HepG2 (cell line): Measurements from ENCODE around the gene ENG. TPM values are rescaled to one million over a fixed set of nuclear protein-coding genes. Genes with fewer than 3 reads are reported as not detected.

ENCODE experiments used
- ARID2 ChIP-seq: sonication (generic); formaldehyde crosslinking; IDR thresholded peaks from 2 replicates; pipeline ENCODE4 v1.8.1; 2022; ENCODE audit warnings: mild to moderate bottlenecking, missing genetic modification reagents, borderline replicate concordance
- ARNT2 ChIP-seq: sonication (generic); formaldehyde crosslinking; IDR thresholded peaks from 2 replicates; pipeline ENCODE4 v1.8.0; 2022; ENCODE audit warnings: mild to moderate bottlenecking, low read depth, missing genetic modification reagents, moderate library complexity
- CBX2 ChIP-seq, 2 experiments: fragments of 200-600 bp in 1 of 2; sonication (generic); formaldehyde crosslinking in 1 of 2; IDR thresholded peaks; 2 replicates each; pipeline versions ENCODE4 v1.7.0 to v1.8.1; 2018 to 2022; ENCODE audit warnings: low read depth in 2 of 2, low read length in 1 of 2, mild to moderate bottlenecking in 1 of 2, missing genetic modification reagents in 1 of 2
- ELF3 ChIP-seq: IDR thresholded peaks from 2 replicates; pipeline ENCODE4 v1.6.1; 2016; ENCODE audit warnings: missing genetic modification reagents, missing compliant biosample characterization
- GABPA ChIP-seq, 2 experiments: IDR thresholded peaks; 2 replicates each; pipeline ENCODE4 v1.6.1; 2011 to 2016; ENCODE audit warnings: low read depth in 2 of 2, low read length in 1 of 2, missing biosample characterization in 1 of 2, missing genetic modification characterization in 1 of 2
- KAT8 ChIP-seq: IDR thresholded peaks from 2 replicates; pipeline ENCODE4 v1.6.1; 2016; ENCODE audit warnings: missing genetic modification reagents, missing compliant biosample characterization
- LCORL ChIP-seq, 2 experiments: fragments of 450-650 bp in 1 of 2; sonication (generic) in 1 of 2; formaldehyde crosslinking in 1 of 2; IDR thresholded peaks; 2 replicates each; pipeline versions ENCODE4 v1.5.0 to v1.6.1; 2017 to 2020; ENCODE audit warnings: antibody characterized with exemption in 1 of 2, missing genetic modification reagents in 1 of 2
- NFKB2 ChIP-seq: sonication (generic); formaldehyde crosslinking; IDR thresholded peaks from 2 replicates; pipeline ENCODE4 v1.4.0; 2020; ENCODE audit warnings: missing genetic modification reagents, borderline replicate concordance
- REPIN1 ChIP-seq: sonication (generic); formaldehyde crosslinking; IDR thresholded peaks from 2 replicates; pipeline ENCODE4 v1.8.0; 2022; ENCODE audit warnings: missing genetic modification reagents, low read depth, mild to moderate bottlenecking, borderline replicate concordance
- SMARCC2 ChIP-seq: fragments of 450-650 bp; IDR thresholded peaks from 2 replicates; pipeline ENCODE4 v1.6.1; 2017; ENCODE audit warnings: antibody characterized with exemption, mild to moderate bottlenecking
- SRSF1 ChIP-seq: fragments of 200-400 bp; formaldehyde crosslinking; optimal IDR thresholded peaks from 2 replicates; pipeline ENCODE3; 2017; ENCODE audit warnings: mild to moderate bottlenecking, low read depth, low read length, moderate library complexity
- ZMYM2 ChIP-seq: sonication (generic); formaldehyde crosslinking; IDR thresholded peaks from 2 replicates; pipeline ENCODE4 v1.8.0; 2022; ENCODE audit warnings: mild to moderate bottlenecking, missing genetic modification reagents
- polyA plus RNA-seq, 8 experiments: library from polyadenylated mRNA; depleted of rRNA in 3 of 8; stranded (reverse) in 7 of 8; unstranded in 1 of 8; fragments of >200 nt; fragmentation: Illumina TruSeq in 4 of 8; extraction: Trizol in 4 of 8; gene quantifications; 2 replicates each; pipeline versions ENCODE4 v1.2.1 to v1.2.3, GENCODE V29; 2011 to 2016; ENCODE audit warnings: low read depth in 4 of 8, missing spikeins in 1 of 8, mixed read lengths in 1 of 8; ENCODE audit not compliant: insufficient read depth in 1 of 8
- total RNA-seq, 5 experiments: library from RNA; depleted of rRNA; stranded (reverse); fragments of >200 nt; fragmentation: Illumina TruSeq; extraction: Trizol; gene quantifications; 2 replicates each; pipeline ENCODE4 v1.2.3, GENCODE V29; 2016; ENCODE audit warnings: low read depth in 1 of 5
- TF ChIP-seq, protein P1 (sequence below): sonication (generic); formaldehyde crosslinking; IDR thresholded peaks from 2 replicates; pipeline ENCODE4 v1.8.1; 2022; ENCODE audit warnings: mild to moderate bottlenecking, missing genetic modification reagents
- TF ChIP-seq, protein P2 (sequence below): sonication (generic); formaldehyde crosslinking; conservative IDR thresholded peaks from 2 replicates; pipeline ENCODE4 v1.4.0; 2020; ENCODE audit warnings: mild to moderate bottlenecking, missing genetic modification reagents, moderate library complexity
- TF ChIP-seq, protein P3 (sequence below): IDR thresholded peaks from 2 replicates; pipeline ENCODE4 v1.6.1; 2012; ENCODE audit warnings: inconsistent platforms

Gene ENG
- total and polyA plus RNA-seq, 2 of the 13 experiments (the other 11 are each of a cell fraction or from before 2014, with no cell fraction given): 0.02 to 1.1 TPM

DNA sequence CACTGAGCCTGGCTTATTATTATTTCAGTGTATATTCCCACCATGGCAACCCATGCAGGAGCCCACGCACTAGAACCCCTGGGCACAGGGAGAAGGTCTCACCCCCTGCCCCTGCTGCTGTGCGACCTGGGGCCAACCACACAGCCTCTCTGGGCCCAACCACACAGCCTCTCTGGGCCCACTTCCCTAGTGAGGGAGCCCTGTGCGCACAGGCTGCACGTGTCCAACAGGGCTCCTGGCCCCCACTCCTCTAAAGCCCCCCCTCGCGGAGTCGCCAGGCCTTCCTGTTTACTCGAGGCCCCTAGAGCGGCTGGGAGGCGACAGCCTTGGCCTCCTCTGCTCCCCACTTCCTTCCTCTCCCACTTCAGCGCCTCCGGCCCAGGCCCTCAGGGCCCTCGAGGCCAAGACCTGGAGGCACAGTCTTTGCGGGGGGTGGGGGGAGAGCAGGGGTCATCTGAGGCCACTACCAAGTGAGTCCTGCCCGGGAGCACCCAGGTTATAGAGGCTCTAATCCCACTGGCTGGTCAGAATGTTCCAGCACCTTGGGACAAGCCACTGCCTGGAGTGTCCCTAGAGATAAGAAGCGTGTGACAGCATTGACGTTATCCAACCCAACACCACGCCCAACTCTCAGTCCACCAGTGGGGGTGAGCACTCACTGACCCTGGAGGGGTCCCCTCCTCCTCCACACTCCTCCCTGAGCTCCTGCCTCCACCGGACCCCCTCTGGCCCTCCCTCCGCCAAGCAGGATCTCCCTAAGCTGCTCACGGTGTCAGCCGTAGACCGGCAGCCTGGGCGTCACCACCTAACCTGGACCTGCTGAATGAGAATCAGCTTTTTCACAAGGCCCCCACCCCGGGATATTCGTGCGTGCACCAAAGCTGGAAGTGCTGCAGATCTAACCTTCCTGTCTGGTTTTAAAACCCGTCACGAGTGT lies 7.9 kb upstream of the ENG start (continued):
- TF ChIP-seq SMARCC2 (no peak), ZMYM2 (CRISPR knock-in tag) (0 out of 2 replicates have a peak, but pooled peaks have one; percentile 26), CBX2 (IDR thresholded peaks at IDR 0.05; ENCODE audit: low read depth, low read length) (no peak), CBX2 (CRISPR knock-in tag; IDR thresholded peaks at IDR 0.05; ENCODE audit: low read depth) (0 out of 2 replicates have a peak, but pooled peaks have one; percentile 57), ELF3 (peak; percentile 48), REPIN1 (CRISPR knock-in tag) (no peak), ARID2 (no peak), KAT8 (CRISPR knock-in tag) (no peak), ARNT2 (0 out of 2 replicates have a peak, but pooled peaks have one; percentile 33), NFKB2 (CRISPR knock-in tag) (no peak), GABPA (IDR thresholded peaks at IDR 0.05; ENCODE audit: low read depth, low read length) (no peak), GABPA (CRISPR knock-in tag; IDR thresholded peaks at IDR 0.05; ENCODE audit: low read depth) (peak; percentile 65), SRSF1 (peak; percentile 81), LCORL (IDR thresholded peaks at IDR 0.05) (no peak), LCORL (CRISPR knock-in tag; IDR thresholded peaks at IDR 0.05) (0 out of 2 replicates have a peak, but pooled peaks have one; percentile 35)
- TF ChIP-seq, protein P1, sequence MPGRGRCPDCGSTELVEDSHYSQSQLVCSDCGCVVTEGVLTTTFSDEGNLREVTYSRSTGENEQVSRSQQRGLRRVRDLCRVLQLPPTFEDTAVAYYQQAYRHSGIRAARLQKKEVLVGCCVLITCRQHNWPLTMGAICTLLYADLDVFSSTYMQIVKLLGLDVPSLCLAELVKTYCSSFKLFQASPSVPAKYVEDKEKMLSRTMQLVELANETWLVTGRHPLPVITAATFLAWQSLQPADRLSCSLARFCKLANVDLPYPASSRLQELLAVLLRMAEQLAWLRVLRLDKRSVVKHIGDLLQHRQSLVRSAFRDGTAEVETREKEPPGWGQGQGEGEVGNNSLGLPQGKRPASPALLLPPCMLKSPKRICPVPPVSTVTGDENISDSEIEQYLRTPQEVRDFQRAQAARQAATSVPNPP (CRISPR knock-in tag): no peak
- TF ChIP-seq, protein P2, sequence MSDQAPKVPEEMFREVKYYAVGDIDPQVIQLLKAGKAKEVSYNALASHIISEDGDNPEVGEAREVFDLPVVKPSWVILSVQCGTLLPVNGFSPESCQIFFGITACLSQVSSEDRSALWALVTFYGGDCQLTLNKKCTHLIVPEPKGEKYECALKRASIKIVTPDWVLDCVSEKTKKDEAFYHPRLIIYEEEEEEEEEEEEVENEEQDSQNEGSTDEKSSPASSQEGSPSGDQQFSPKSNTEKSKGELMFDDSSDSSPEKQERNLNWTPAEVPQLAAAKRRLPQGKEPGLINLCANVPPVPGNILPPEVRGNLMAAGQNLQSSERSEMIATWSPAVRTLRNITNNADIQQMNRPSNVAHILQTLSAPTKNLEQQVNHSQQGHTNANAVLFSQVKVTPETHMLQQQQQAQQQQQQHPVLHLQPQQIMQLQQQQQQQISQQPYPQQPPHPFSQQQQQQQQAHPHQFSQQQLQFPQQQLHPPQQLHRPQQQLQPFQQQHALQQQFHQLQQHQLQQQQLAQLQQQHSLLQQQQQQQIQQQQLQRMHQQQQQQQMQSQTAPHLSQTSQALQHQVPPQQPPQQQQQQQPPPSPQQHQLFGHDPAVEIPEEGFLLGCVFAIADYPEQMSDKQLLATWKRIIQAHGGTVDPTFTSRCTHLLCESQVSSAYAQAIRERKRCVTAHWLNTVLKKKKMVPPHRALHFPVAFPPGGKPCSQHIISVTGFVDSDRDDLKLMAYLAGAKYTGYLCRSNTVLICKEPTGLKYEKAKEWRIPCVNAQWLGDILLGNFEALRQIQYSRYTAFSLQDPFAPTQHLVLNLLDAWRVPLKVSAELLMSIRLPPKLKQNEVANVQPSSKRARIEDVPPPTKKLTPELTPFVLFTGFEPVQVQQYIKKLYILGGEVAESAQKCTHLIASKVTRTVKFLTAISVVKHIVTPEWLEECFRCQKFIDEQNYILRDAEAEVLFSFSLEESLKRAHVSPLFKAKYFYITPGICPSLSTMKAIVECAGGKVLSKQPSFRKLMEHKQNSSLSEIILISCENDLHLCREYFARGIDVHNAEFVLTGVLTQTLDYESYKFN (CRISPR knock-in tag): peak; percentile 63
- TF ChIP-seq, protein P3, sequence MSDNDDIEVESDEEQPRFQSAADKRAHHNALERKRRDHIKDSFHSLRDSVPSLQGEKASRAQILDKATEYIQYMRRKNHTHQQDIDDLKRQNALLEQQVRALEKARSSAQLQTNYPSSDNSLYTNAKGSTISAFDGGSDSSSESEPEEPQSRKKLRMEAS: peak; percentile 79
